GM12878 (cell line): ENCODE results near the gene CACYBP. TPM values are rescaled to one million over a fixed set of nuclear protein-coding genes. Genes with fewer than 3 reads are reported as not detected.

Source experiments
- ATAC-seq: fragments of 200-7000 bp; cut with Tn5 transposase; 3 replicates; pipeline ENCODE4 v1.9.1; 2020; ENCODE audit warnings: mild to moderate bottlenecking, moderate library complexity
- BruUV-seq: library from RNA; stranded (reverse); fragments of 400-500 nt; replicated peaks from 2 replicates; lab custom pipeline; 2021; lab: Mats Ljungman, UMichigan
- CTCF ChIA-PET: fragments of 300-600 bp; sonication (Branson Sonifier 250); formaldehyde crosslinking; extraction: SDS; loops from one replicate; lab custom pipeline; 2021; ENCODE audit warnings: inconsistent platforms; lab: Yijun Ruan, JAX
- POLR2A ChIA-PET: fragments of 350-600 bp; formaldehyde crosslinking; extraction: SDS; loops from one replicate; lab custom pipeline; 2021; ENCODE audit warnings: inconsistent platforms; lab: Charles Lee
- RAD21 ChIA-PET: fragments of 300-600 bp; sonication (Branson Sonifier 250); formaldehyde crosslinking; loops from one replicate; lab custom pipeline; 2023; ENCODE audit warnings: antibody characterized with exemption; ENCODE audit not compliant: unreplicated experiment; lab: Charles Lee
- SMC1A ChIA-PET: fragments of 300-600 bp; sonication (Branson Sonifier 250); formaldehyde crosslinking; loops from one replicate; lab custom pipeline; 2023; ENCODE audit not compliant: unreplicated experiment, uncharacterized antibody; lab: Charles Lee
- DNase-seq: peaks from one replicate; pipeline ENCODE4 v3.0.0-alpha.2; 2011; ENCODE audit warnings: low read depth, low spot score
- FAIRE-seq: peaks from 3 replicates; lab custom pipeline; 2011; peaks lifted over from hg19 to GRCh38; lab: Jason Lieb, UNC
- H2AFZ ChIP-seq: 2 replicates; pipeline ENCODE4 v1.6.0; 2011; ENCODE audit warnings: low read depth, low read length, control low read depth; ENCODE audit not compliant: control insufficient read depth
- H3K27ac ChIP-seq: 2 replicates; pipeline ENCODE4 v1.5.1; 2011; ENCODE audit warnings: control low read depth; ENCODE audit not compliant: control insufficient read depth, insufficient read depth
- H3K27me3 ChIP-seq, 2 experiments: replicated peaks in 1 of 2; 2 replicates each; pipeline versions ENCODE4 v1.6.0 to v1.6.1; 2011; ENCODE audit warnings: low read length in 1 of 2; ENCODE audit not compliant: control insufficient read depth in 2 of 2, insufficient read depth in 2 of 2
- H3K36me3 ChIP-seq, 2 experiments: 2 replicates each; pipeline ENCODE4 v1.5.1; 2011; ENCODE audit warnings: low read length in 1 of 2; ENCODE audit not compliant: control insufficient read depth in 2 of 2, insufficient read depth in 2 of 2
- H3K4me1 ChIP-seq: 2 replicates; pipeline ENCODE4 v1.6.1; 2011; ENCODE audit warnings: mild to moderate bottlenecking, low read length, moderate library complexity, mixed read lengths; ENCODE audit not compliant: control insufficient read depth, insufficient read depth
- H3K4me2 ChIP-seq: 2 replicates; pipeline ENCODE4 v1.6.0; 2011; ENCODE audit warnings: control low read depth; ENCODE audit not compliant: control insufficient read depth, insufficient read depth
- H3K4me3 ChIP-seq: fragments of 200-600 bp; sonication (generic); 2 replicates; pipeline ENCODE4 v1.5.1; 2016
- H3K79me2 ChIP-seq: 2 replicates; pipeline ENCODE4 v1.6.0; 2011; ENCODE audit warnings: low read length; ENCODE audit not compliant: control insufficient read depth, insufficient read depth
- H3K9ac ChIP-seq: 2 replicates; pipeline ENCODE4 v1.8.0; 2011; ENCODE audit warnings: low read length, control low read depth, mixed read lengths; ENCODE audit not compliant: control insufficient read depth, insufficient read depth
- H3K9me3 ChIP-seq: replicated peaks from 3 replicates; pipeline ENCODE4 v1.5.1; 2011; ENCODE audit warnings: mild to moderate bottlenecking, low read length; ENCODE audit not compliant: control insufficient read depth, insufficient read depth
- H4K20me1 ChIP-seq: 2 replicates; pipeline ENCODE4 v1.6.0; 2011; ENCODE audit not compliant: control insufficient read depth, insufficient read depth
- ATF7 ChIP-seq: fragments of 450-650 bp; IDR thresholded peaks from 2 replicates; pipeline ENCODE4 v1.6.1; 2016; ENCODE audit warnings: low read depth, mild to moderate bottlenecking
- BHLHE40 ChIP-seq, 2 experiments: fragments of 450-650 bp in 1 of 2; IDR thresholded peaks; 2 replicates each; pipeline ENCODE4 v1.6.1; 2011 to 2017; ENCODE audit warnings: low read depth in 2 of 2, borderline replicate concordance in 1 of 2, improper control_type of control experiment in 1 of 2, low read length in 1 of 2, mild to moderate bottlenecking in 1 of 2
- CBX5 ChIP-seq: sonication (generic); IDR thresholded peaks from 2 replicates; pipeline ENCODE4 v1.6.1; 2016; ENCODE audit warnings: low read depth, moderate library complexity, mild to moderate bottlenecking, inconsistent platforms
- CEBPB ChIP-seq, 2 experiments: fragments of 150-350 bp in 1 of 2; IDR thresholded peaks; 2 replicates each; pipeline ENCODE4 v1.6.1; 2012 to 2014; ENCODE audit warnings: low read depth in 2 of 2, low read length in 2 of 2, borderline replicate concordance in 1 of 2, inconsistent platforms in 1 of 2
- CREM ChIP-seq: IDR thresholded peaks from 2 replicates; pipeline ENCODE4 v1.6.1; 2014; ENCODE audit warnings: antibody characterized with exemption, low read depth
- ETV6 ChIP-seq, 2 experiments: fragments of 450-650 bp in 1 of 2; IDR thresholded peaks in 1 of 2; conservative IDR thresholded peaks in 1 of 2; 2 replicates each; pipeline ENCODE4 v1.6.1; 2014; ENCODE audit warnings: antibody characterized with exemption in 1 of 2, borderline replicate concordance in 1 of 2, low read depth in 1 of 2, mild to moderate bottlenecking in 1 of 2, moderate library complexity in 1 of 2
- HCFC1 ChIP-seq: fragments of 150-350 bp; IDR thresholded peaks from 2 replicates; pipeline ENCODE4 v1.6.1; 2014; ENCODE audit warnings: low read length
- IKZF1 ChIP-seq: fragments of 450-650 bp; conservative IDR thresholded peaks from 2 replicates; pipeline ENCODE4 v1.6.1; 2017; ENCODE audit warnings: antibody characterized with exemption, mild to moderate bottlenecking
- IKZF2 ChIP-seq, 2 experiments: fragments of 450-650 bp; IDR thresholded peaks; 2 replicates each; pipeline ENCODE4 v1.6.1; 2017; ENCODE audit warnings: mild to moderate bottlenecking in 2 of 2, moderate library complexity in 2 of 2
- NFYB ChIP-seq: IDR thresholded peaks from 2 replicates; pipeline ENCODE4 v1.6.1; 2011; ENCODE audit warnings: low read depth, mild to moderate bottlenecking, low read length, improper control_type of control experiment, moderate library complexity; ENCODE audit not compliant: insufficient read depth
- NR2C2 ChIP-seq: IDR thresholded peaks from 2 replicates; pipeline ENCODE4 v1.6.1; 2011; ENCODE audit warnings: borderline replicate concordance, low read depth; ENCODE audit not compliant: control insufficient read depth, insufficient read length
- PML ChIP-seq: IDR thresholded peaks from 2 replicates; pipeline ENCODE4 v1.6.1; 2012; ENCODE audit warnings: low read length, inconsistent platforms
- RB1 ChIP-seq: fragments of 450-650 bp; formaldehyde crosslinking; IDR thresholded peaks from 2 replicates; pipeline ENCODE4 v1.6.1; 2017; ENCODE audit warnings: mild to moderate bottlenecking, borderline replicate concordance
- TCF3 ChIP-seq: IDR thresholded peaks from 2 replicates; pipeline ENCODE4 v1.6.1; 2012; ENCODE audit warnings: low read depth, mild to moderate bottlenecking, low read length, borderline replicate concordance; ENCODE audit not compliant: insufficient read depth
- YY1 ChIP-seq: IDR thresholded peaks from 2 replicates; pipeline ENCODE4 v1.6.1; 2011; ENCODE audit warnings: low read depth, mild to moderate bottlenecking, low read length
- ZBED1 ChIP-seq: IDR thresholded peaks from 2 replicates; pipeline ENCODE4 v1.6.1; 2016; ENCODE audit warnings: borderline replicate concordance
- ZNF217 ChIP-seq: fragments of 450-650 bp; IDR thresholded peaks from 2 replicates; pipeline ENCODE4 v1.6.1; 2017; ENCODE audit warnings: antibody characterized with exemption, mild to moderate bottlenecking
- ZSCAN29 ChIP-seq: fragments of 450-650 bp; IDR thresholded peaks from 2 replicates; pipeline ENCODE4 v1.6.1; 2017; ENCODE audit warnings: mild to moderate bottlenecking, moderate library complexity
- in situ Hi-C: fragments of 300-500 bp; cut with MboI; formaldehyde crosslinking; loops from 9 replicates; pipeline ENCODE4 v1.14.3; 2018; ENCODE audit warnings: mixed read lengths
- intact Hi-C: fragments of 100-400 bp; cut with micrococcal nuclease; formaldehyde crosslinking; loops from one replicate; pipeline ENCODE4 v1.14.2; 2022; ENCODE audit not compliant: unreplicated experiment
- polyA plus RNA-seq, 11 experiments: library from polyadenylated mRNA; depleted of rRNA in 4 of 11; unstranded in 6 of 11; stranded (reverse) in 5 of 11; fragments of >200 nt; fragmentation: Nextera tagmentation in 4 of 11; fragmentation: Illumina TruSeq in 1 of 11; extraction: Ambion mirVana in 4 of 11; extraction: Trizol in 1 of 11; gene quantifications; 1 replicate in 1 of 11; 2 replicates in 10 of 11; pipeline versions ENCODE4 v1.2.1 to v1.2.3, GENCODE V29; 2011 to 2016; ENCODE audit warnings: inconsistent platforms in 2 of 11, missing spikeins in 2 of 11, low read depth in 1 of 11
- total RNA-seq, 4 experiments: library from RNA; depleted of rRNA in 3 of 4; stranded (reverse); fragments of >200 nt in 3 of 4; fragmentation: Illumina TruSeq in 1 of 4; extraction: Trizol in 1 of 4; gene quantifications; 2 replicates each; pipeline versions ENCODE4 v1.2.1 to v1.2.3, GENCODE V29; 2013 to 2021
- TF ChIP-seq, protein P1 (sequence below): IDR thresholded peaks from 2 replicates; pipeline ENCODE4 v1.6.1; 2011; ENCODE audit warnings: low read depth, mild to moderate bottlenecking, low read length, moderate library complexity, borderline replicate concordance; ENCODE audit errors: extremely low read depth

The CACYBP gene
- total and polyA plus RNA-seq, 10 of the 15 experiments (the other 5 are each of a cell fraction or from before 2014, with no cell fraction given) = 77.7 to 488 (median 218) TPM

GRCh38 chr1:174956976-174957375, 42.8 kb upstream of the CACYBP start (continued):
- TF ChIP-seq ZNF217 (no peak), HCFC1 (no peak), YY1 (no peak), IKZF2 (IDR thresholded peaks at IDR 0.05) (no peak), ZBED1 (no peak), CBX5 (no peak), TCF3 (no peak)

GRCh38 chr1:174957829-174958228, 41.9 kb upstream of the CACYBP start:
- DNase-seq (no peak), ATAC-seq (peak; percentile 28), FAIRE-seq (no peak)
- peaks cover 21% of the 10 kb centered on the region for H3K4me1 ChIP-seq
- in situ Hi-C loops = no loop called here
- CTCF ChIA-PET = interaction anchor here (1.0 to 2.0 kb wide), 5 partner anchors 8 to 65 kb away, joined by 3 to 6 read pairs (median 4); no protein-coding TSS in a partner anchor
- intact Hi-C loops = no loop called here
- no peak overlapping the region for H3K4me3 ChIP-seq
- H3K4me2 ChIP-seq = peak overlapping the region; percentile 51; the same call in 1 of the 2 replicates
- POLR2A ChIA-PET = interaction anchor here (0.6 to 2.5 kb wide), 5 partner anchors 9 to 42 kb away, joined by 3 to 14 read pairs (median 3); partner anchors contain the start of gene CACYBP
- H3K27me3 ChIP-seq = no peaks in the 10 kb centered on the region
- RAD21 ChIA-PET = interaction anchor here (0.7 to 1.4 kb wide), 6 partner anchors 11 to 231 kb away, joined by 3 to 6 read pairs (median 4); no protein-coding TSS in a partner anchor
- H3K9me3 ChIP-seq = no peaks in the 10 kb centered on the region
- peaks cover 0 to 9% of the 10 kb centered on the region in 2 experiments; a peak in 1 of 4 replicates for H3K36me3 ChIP-seq
- TF ChIP-seq IKZF1 (0 out of 2 replicates have a peak, but pooled peaks have one; percentile 11), CEBPB (IDR thresholded peaks at IDR 0.05; ENCODE audit: borderline replicate concordance in 1 of 2, low read depth in 2 of 2, low read length in 2 of 2) (no peak), ETV6 (conservative IDR thresholded peaks at IDR 0.05 in 1 of 2, IDR thresholded peaks at IDR 0.05 in 1 of 2; ENCODE audit: borderline replicate concordance in 1 of 2, low read depth in 1 of 2) (no peak), BHLHE40 (IDR thresholded peaks at IDR 0.05; ENCODE audit: borderline replicate concordance in 1 of 2, low read depth in 2 of 2, low read length in 1 of 2) (no peak), NFYB (no peak), NR2C2 (no peak), ATF7 (no peak; the same call in 1 of the 2 replicates), PML (no peak), CREM (no peak), RB1 (no peak), IKZF2 (IDR thresholded peaks at IDR 0.05) (0 out of 4 replicates have a peak, but pooled peaks of 1 of the 2 experiments have one; percentile 24), ZSCAN29 (no peak)
- TF ChIP-seq, protein P1, sequence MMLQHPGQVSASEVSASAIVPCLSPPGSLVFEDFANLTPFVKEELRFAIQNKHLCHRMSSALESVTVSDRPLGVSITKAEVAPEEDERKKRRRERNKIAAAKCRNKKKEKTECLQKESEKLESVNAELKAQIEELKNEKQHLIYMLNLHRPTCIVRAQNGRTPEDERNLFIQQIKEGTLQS = no peak
- SMC1A ChIA-PET = interaction anchor here (0.7 to 1.6 kb wide), 9 partner anchors 8 to 43 kb away, joined by 3 to 8 read pairs (median 4); partner anchors contain the start of gene CACYBP
- TSS peak; percentile 27 for BruUV-seq
- no peaks in the 10 kb centered on the region for H3K79me2 ChIP-seq
- H2AFZ ChIP-seq = no peak overlapping the region
- peak overlapping the region; percentile 2; the same call in 1 of the 2 replicates for H3K27ac ChIP-seq
- H3K9ac ChIP-seq = no peak overlapping the region
- H4K20me1 ChIP-seq = no peaks in the 10 kb centered on the region
